CD4-positive, alpha-beta memory T cell (primary cell): Measurements from ENCODE around the gene CMIP. TPM values are rescaled to one million over a fixed set of nuclear protein-coding genes. Genes with fewer than 3 reads are reported as not detected.

ENCODE experiments used
- CTCF ChIA-PET: fragments of 350-600 bp; sonication (Branson Sonifier 250); formaldehyde crosslinking; loops from one replicate; lab custom pipeline; 2021; ENCODE audit warnings: inconsistent platforms; ENCODE audit not compliant: partially characterized antibody; lab: Charles Lee
- POLR2A ChIA-PET: fragments of 350-600 bp; sonication (Branson Sonifier 250); formaldehyde crosslinking; loops from one replicate; lab custom pipeline; 2021; ENCODE audit not compliant: partially characterized antibody; lab: Charles Lee
- DNase-seq, 5 donors: peaks; one replicate each; pipeline versions ENCODE4 v3.0.0 to v3.0.0-alpha.2; 2020 to 2022; ENCODE audit warnings: mixed read lengths in 1 of 5
- H3K27ac ChIP-seq: one replicate; pipeline ENCODE4 v1.7.0; 2013; ENCODE audit warnings: low read depth, low read length
- H3K27me3 ChIP-seq: 2 replicates; pipeline ENCODE4 v1.7.0; 2013; ENCODE audit warnings: mild to moderate bottlenecking, low read length, moderate library complexity; ENCODE audit not compliant: insufficient read depth
- H3K36me3 ChIP-seq: 2 replicates; pipeline ENCODE4 v1.7.0; 2013; ENCODE audit warnings: mild to moderate bottlenecking, low read length, moderate library complexity; ENCODE audit not compliant: insufficient read depth
- H3K4me1 ChIP-seq: 2 replicates; pipeline ENCODE4 v1.7.0; 2013; ENCODE audit warnings: mild to moderate bottlenecking, low read length, moderate library complexity; ENCODE audit not compliant: insufficient read depth
- H3K4me3 ChIP-seq, 2 donors: one replicate each; pipeline ENCODE4 v1.7.0; 2013; ENCODE audit warnings: low read length in 2 of 2, mild to moderate bottlenecking in 1 of 2
- H3K9me3 ChIP-seq, 2 donors: one replicate each; pipeline ENCODE4 v1.7.0; 2013; ENCODE audit warnings: low read length in 2 of 2, control low read depth in 1 of 2; ENCODE audit not compliant: control insufficient read depth in 1 of 2
- H3K27ac Mint-ChIP-seq, 7 donors: one replicate each; pipeline ENCODE4 v1.8.0; 2020 to 2021; ENCODE audit warnings: mixed read lengths in 7 of 7, mild to moderate bottlenecking in 6 of 7, inconsistent platforms in 3 of 7, moderate library complexity in 3 of 7
- H3K27me3 Mint-ChIP-seq, 2 donors: one replicate each; pipeline ENCODE4 v1.8.0; 2020 to 2021; ENCODE audit warnings: mixed read lengths in 2 of 2
- H3K36me3 Mint-ChIP-seq, 2 donors: one replicate each; pipeline ENCODE4 v1.8.0; 2020 to 2021; ENCODE audit warnings: mixed read lengths in 2 of 2, inconsistent platforms in 1 of 2, mild to moderate bottlenecking in 1 of 2
- H3K4me1 Mint-ChIP-seq, 4 donors: one replicate each; pipeline ENCODE4 v1.8.0; 2020 to 2021; ENCODE audit warnings: mixed read lengths in 4 of 4, mild to moderate bottlenecking in 1 of 4
- H3K4me3 Mint-ChIP-seq, 8 donors: one replicate each; pipeline ENCODE4 v1.8.0; 2020 to 2021; ENCODE audit warnings: mixed read lengths in 8 of 8, mild to moderate bottlenecking in 7 of 8, moderate library complexity in 6 of 8, inconsistent platforms in 3 of 8
- H3K9me3 Mint-ChIP-seq, 8 donors: one replicate each; pipeline ENCODE4 v1.8.0; 2020 to 2021; ENCODE audit warnings: mixed read lengths in 8 of 8, mild to moderate bottlenecking in 5 of 8, inconsistent platforms in 3 of 8, moderate library complexity in 1 of 8
- intact Hi-C: fragments of 100-400 bp; cut with micrococcal nuclease; formaldehyde crosslinking; loops from one replicate; pipeline ENCODE4 v1.15.1; 2023
- polyA plus RNA-seq, 2 donors: library from polyadenylated mRNA; unstranded; fragments of 300-500 nt; fragmentation: Illumina TruSeq; gene quantifications; one replicate each; pipeline ENCODE4 v1.2.3, GENCODE V29; 2021
- total RNA-seq, 2 experiments: library from RNA; stranded (reverse); gene quantifications; one replicate each; pipeline ENCODE4 v1.2.3, GENCODE V29; 2021

CMIP gene
- total and polyA plus RNA-seq, 4 experiments from 2014 or later: 0.84 to 36.4 (median 33.2) TPM; not detected in 1

DNA sequence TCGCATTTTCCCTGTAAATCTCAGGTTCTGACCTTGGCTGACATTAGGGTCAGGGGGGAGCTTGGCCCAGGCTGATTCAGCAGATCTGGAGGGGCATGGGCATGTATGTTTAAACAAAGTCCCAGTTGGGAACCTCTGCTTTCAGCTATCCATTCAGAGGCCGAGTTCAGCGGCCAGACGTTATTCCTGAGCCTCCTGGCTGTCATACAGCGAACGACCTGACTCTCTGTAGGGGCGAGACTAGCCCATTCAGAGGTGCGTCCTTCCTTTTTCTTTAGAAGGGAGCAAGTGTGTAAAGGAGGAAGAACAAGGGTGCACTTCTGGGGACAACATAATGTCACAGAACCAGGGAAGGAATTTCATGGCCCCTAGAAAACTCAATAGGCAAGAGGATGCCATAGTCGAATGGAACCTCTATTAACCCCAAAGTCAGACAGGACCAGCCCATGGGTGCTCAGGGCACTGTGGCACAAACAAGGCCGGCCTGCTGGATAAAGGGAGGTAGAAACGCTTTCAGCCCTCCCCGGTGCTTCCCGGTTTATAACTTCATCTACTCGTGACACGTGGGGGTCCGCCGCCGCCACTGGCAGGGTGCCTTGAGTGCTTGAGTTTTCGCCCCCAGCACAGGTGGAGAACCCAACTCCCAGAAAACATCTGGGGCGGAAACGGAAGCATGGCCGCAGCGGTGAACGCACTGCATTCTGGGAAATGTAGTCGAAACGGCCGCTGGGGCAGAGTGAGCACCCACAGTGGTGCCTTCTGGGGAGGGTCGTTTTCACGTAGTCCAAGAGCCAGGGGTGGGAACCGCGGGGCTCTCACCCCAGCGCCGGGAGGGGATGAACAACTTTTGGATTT, 301.3 kb downstream of the CMIP start:
- Mint-ChIP-seq H3K4me3 (peak overlapping the region; percentile 76 to 94 (median 86)), H3K4me1 (peaks cover 4 to 15% (median 9%) of the 10 kb centered on the region in 4 donors), H3K27me3 (peaks cover 1 to 2% of the 10 kb centered on the region in 2 donors), H3K36me3 (no peaks in the 10 kb centered on the region), H3K9me3 (no peaks in the 10 kb centered on the region), H3K27ac (peak overlapping the region; percentile 75 to 93 (median 88))
- DNase-seq: peak; percentile 63 to 74 (median 71)
- Histone ChIP-seq H3K4me1 (peaks cover 12% of the 10 kb centered on the region), H3K27ac (peak overlapping the region; percentile 38), H3K27me3 (no peaks in the 10 kb centered on the region), H3K4me3 (peak overlapping the region; percentile 37 to 50), H3K9me3 (no peaks in the 10 kb centered on the region), H3K36me3 (no peaks in the 10 kb centered on the region)
- POLR2A ChIA-PET: interaction anchor here (0.8 to 1.7 kb wide), 2 partner anchors 432 to 739 kb away, joined by 5 to 7 read pairs; partner anchors contain the start of genes CENPN, CMC2 and GAN
- intact Hi-C loops: loop anchor here (1.0 to 5.0 kb wide), 2 partner anchors 16 to 669 kb away; partner anchors contain the start of gene C16orf46
- CTCF ChIA-PET: interaction anchor here (0.8 to 1.1 kb wide), 2 partner anchors 22 to 485 kb away, joined by 3 read pairs; no protein-coding TSS in a partner anchor

DNA sequence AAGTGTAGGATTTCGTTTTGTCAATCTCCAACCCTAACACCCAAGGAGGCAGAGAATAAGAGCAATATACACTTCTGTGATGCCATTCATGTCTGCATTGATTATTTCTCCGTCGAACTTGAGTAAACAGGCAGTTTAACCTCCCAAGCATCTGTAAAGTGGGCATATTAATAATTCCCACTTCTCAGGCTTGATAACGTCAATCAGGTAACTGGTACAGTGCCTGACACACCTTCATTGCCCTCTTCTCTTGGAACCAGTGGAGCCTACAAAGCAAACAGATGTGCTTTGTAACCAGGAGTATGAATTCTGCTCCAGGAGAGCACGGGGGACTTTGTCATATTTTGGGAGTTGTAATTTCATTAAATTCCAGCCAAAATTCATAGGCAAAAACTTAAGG, 302.0 kb downstream of the CMIP start:
- Mint-ChIP-seq H3K27ac (peak overlapping the region in 2 of 7 donors; percentile 84 to 92), H3K4me3 (peak overlapping the region; percentile 76 to 94 (median 86)), H3K27me3 (peaks cover 1 to 2% of the 10 kb centered on the region in 2 donors), H3K4me1 (peaks cover 4 to 14% (median 9%) of the 10 kb centered on the region in 4 donors), H3K9me3 (no peaks in the 10 kb centered on the region), H3K36me3 (no peaks in the 10 kb centered on the region)
- Histone ChIP-seq H3K4me3 (peak overlapping the region in 1 of 2 donors; percentile 50), H3K9me3 (no peaks in the 10 kb centered on the region), H3K27me3 (no peaks in the 10 kb centered on the region), H3K27ac (no peak overlapping the region), H3K36me3 (no peaks in the 10 kb centered on the region), H3K4me1 (peaks cover 12% of the 10 kb centered on the region)
- ChIA-PET POLR2A (no interaction called here), CTCF (no interaction called here)
- no peak for DNase-seq
- intact Hi-C loops: loop anchor here (1.0 to 5.0 kb wide), 2 partner anchors 16 to 669 kb away; partner anchors contain the start of gene C16orf46

DNA sequence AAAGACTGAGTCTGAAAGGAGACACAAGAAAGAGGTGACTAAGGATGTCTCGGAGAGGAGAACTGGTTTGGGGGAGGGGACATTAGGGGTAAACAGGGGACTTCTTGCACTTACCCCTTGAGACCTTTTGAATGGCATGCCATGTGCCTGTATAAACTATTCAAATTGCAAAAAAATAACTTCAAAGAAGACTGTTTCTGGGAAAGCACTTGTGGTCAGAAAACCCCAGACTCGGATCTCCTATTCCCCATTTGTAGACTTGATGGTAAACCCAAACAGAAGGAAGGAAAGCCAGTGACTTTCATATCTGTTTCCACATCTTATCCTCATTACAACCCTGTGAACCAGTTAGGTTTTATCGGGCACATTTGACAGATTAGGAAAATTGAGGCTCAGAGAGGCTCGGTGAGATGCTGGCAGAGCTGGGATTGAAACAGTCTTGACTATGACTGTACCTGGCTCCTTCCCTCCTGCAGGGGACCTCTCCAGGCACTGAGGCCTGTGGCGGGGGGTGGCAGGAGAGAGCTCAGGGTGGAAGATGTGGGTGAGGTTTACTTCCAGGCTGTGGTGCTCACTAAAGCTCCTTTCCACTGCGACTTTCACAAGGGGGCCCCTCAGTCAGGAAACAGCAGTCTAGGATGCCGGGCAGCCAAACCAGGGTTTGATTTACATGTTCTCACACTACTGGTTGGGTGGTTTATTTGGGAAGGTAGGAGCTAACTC, 304.0 kb downstream of the CMIP start:
- H3K27ac Mint-ChIP-seq: no peak overlapping the region
- Histone ChIP-seq H3K36me3 (no peaks in the 10 kb centered on the region), H3K27me3 (no peaks in the 10 kb centered on the region), H3K4me1 (peaks cover 12% of the 10 kb centered on the region), H3K9me3 (no peaks in the 10 kb centered on the region), H3K27ac (no peak overlapping the region), H3K4me3 (no peak overlapping the region)
- POLR2A ChIA-PET: interaction anchor here (1.2 kb wide), 1 partner anchor 17 kb away, joined by 3 read pairs; no protein-coding TSS in a partner anchor
- peaks cover 1 to 2% of the 10 kb centered on the region in 2 donors for H3K27me3 Mint-ChIP-seq
- intact Hi-C loops: loop anchor here (5.0 kb wide), 1 partner anchor 671 kb away; the partner anchor contains the start of gene C16orf46
- no peak overlapping the region for H3K4me3 Mint-ChIP-seq
- no peak for DNase-seq
- peaks cover 4 to 14% (median 9%) of the 10 kb centered on the region in 4 donors for H3K4me1 Mint-ChIP-seq
- no peaks in the 10 kb centered on the region for H3K9me3 Mint-ChIP-seq
- CTCF ChIA-PET: no interaction called here
- H3K36me3 Mint-ChIP-seq: no peaks in the 10 kb centered on the region

DNA sequence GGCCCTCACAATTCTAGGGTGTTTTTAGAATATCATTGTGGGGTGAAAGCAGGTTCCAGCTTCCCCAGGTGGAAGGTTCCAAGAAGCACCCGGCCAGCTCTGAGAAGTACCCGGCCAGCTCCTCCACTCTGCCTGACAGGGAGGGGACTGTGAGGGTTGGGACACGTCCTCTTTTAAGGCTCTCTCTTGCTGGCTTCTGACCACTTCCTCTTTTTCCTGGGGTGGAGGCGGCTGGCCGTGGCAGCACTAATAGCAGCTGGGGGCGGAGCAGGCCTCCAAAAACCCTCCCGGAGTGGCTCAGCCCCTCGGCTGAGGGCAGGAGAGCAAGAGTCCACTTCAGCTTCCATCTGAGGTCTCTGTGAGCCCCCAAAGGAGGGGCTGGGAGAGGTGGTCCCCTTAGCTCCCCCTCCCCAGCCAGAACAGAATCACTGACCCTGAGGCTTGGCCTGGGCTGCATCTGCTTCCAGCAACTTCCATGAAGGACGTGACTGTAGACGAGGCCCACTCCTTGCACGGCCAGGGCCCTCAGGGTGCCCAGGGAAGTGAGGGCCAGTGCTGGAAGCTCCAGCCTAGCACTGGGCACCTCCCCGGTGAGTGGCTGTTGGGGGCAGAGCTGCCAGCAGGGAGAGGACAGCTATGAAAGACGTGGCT, 307.7 kb downstream of the CMIP start:
- Histone ChIP-seq H3K27me3 (no peaks in the 10 kb centered on the region), H3K9me3 (no peaks in the 10 kb centered on the region), H3K27ac (no peak overlapping the region), H3K36me3 (no peaks in the 10 kb centered on the region), H3K4me3 (no peak overlapping the region), H3K4me1 (no peaks in the 10 kb centered on the region)
- H3K4me3 Mint-ChIP-seq: no peak overlapping the region
- intact Hi-C loops: no loop called here
- no peak for DNase-seq
- ChIA-PET POLR2A (interaction anchor here (0.8 kb wide), 1 partner anchor 9 kb away, joined by 3 read pairs; no protein-coding TSS in a partner anchor), CTCF (interaction anchor here (0.7 to 2.1 kb wide), 4 partner anchors 22 to 547 kb away, joined by 3 to 6 read pairs (median 5); no protein-coding TSS in a partner anchor)
- no peaks in the 10 kb centered on the region for H3K9me3 Mint-ChIP-seq
- H3K27me3 Mint-ChIP-seq: no peaks in the 10 kb centered on the region
- H3K4me1 Mint-ChIP-seq: no peaks in the 10 kb centered on the region
- H3K36me3 Mint-ChIP-seq: no peaks in the 10 kb centered on the region
- no peak overlapping the region for H3K27ac Mint-ChIP-seq

DNA sequence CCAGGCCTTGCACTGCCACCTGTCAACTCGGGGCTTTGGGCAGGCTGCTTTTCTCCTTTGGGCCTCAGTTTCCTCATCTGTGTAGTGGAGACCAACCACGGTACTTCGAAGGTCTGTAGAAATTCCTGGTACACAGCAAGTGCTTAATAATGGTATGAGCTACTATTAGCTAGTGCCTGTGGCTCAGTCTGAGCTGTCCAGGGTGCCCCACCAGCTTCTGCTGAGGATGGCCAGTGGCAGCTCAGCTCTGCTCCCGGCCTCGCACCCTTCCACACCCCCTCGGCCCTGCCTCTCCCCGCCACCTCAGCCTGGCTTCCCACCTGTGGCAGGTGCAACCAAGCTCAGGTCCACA, 308.2 kb downstream of the CMIP start:
- H3K27me3 ChIP-seq: no peaks in the 10 kb centered on the region
- no peak for DNase-seq
- H3K9me3 ChIP-seq: no peaks in the 10 kb centered on the region
- CTCF ChIA-PET: interaction anchor here (0.7 to 2.1 kb wide), 4 partner anchors 23 to 547 kb away, joined by 3 to 6 read pairs (median 5); no protein-coding TSS in a partner anchor
- Mint-ChIP-seq H3K4me3 (no peak overlapping the region), H3K27ac (no peak overlapping the region), H3K27me3 (no peaks in the 10 kb centered on the region), H3K4me1 (no peaks in the 10 kb centered on the region), H3K36me3 (no peaks in the 10 kb centered on the region), H3K9me3 (no peaks in the 10 kb centered on the region)
- H3K4me1 ChIP-seq: no peaks in the 10 kb centered on the region
- H3K27ac ChIP-seq: no peak overlapping the region
- intact Hi-C loops: no loop called here
- no peaks in the 10 kb centered on the region for H3K36me3 ChIP-seq
- H3K4me3 ChIP-seq: no peak overlapping the region
- POLR2A ChIA-PET: interaction anchor here (0.8 kb wide), 1 partner anchor 8 kb away, joined by 3 read pairs; no protein-coding TSS in a partner anchor

DNA sequence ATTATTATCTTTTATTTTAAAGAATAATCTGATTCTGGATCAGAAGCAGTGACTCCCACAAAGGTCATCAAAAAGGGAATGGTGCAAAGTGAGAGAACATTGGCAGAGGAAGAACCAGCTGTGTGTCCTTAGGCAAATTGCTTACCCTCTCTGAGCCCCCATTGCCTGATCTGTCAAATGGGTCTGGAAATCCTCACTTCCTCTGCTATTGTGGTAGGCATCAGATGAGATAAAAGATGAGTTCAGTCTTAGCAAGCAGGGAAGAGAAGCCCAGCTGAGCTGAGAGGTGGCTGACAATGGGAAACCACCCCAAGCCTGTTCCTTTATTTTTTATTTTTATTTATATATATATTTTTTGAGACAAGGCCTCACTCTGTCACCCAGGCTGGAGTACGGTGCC, 310.2 kb downstream of the CMIP start:
- no peak overlapping the region for H3K27ac ChIP-seq
- DNase-seq: no peak
- no peak overlapping the region for H3K4me3 ChIP-seq
- intact Hi-C loops: no loop called here
- no peaks in the 10 kb centered on the region for H3K4me1 ChIP-seq
- no peaks in the 10 kb centered on the region for H3K9me3 ChIP-seq
- H3K36me3 Mint-ChIP-seq: no peaks in the 10 kb centered on the region
- H3K9me3 Mint-ChIP-seq: no peaks in the 10 kb centered on the region
- H3K27ac Mint-ChIP-seq: no peak overlapping the region
- ChIA-PET CTCF (no interaction called here), POLR2A (no interaction called here)
- H3K36me3 ChIP-seq: no peaks in the 10 kb centered on the region
- no peak overlapping the region for H3K4me3 Mint-ChIP-seq
- H3K27me3 Mint-ChIP-seq: peaks cover 0 to 2% of the 10 kb centered on the region in 2 donors
- no peaks in the 10 kb centered on the region for H3K27me3 ChIP-seq
- no peaks in the 10 kb centered on the region for H3K4me1 Mint-ChIP-seq
